Neural cell (in vitro differentiated cells): ENCODE results near the gene KLF17. TPM values are rescaled to one million over a fixed set of nuclear protein-coding genes. Genes with fewer than 3 reads are reported as not detected.

Experiments used
- H2AFZ ChIP-seq: fragments of 200-600, 300-800 bp; sonication (generic), shearing (Covaris generic); 2 replicates; pipeline ENCODE4 v1.6.0; 2014; ENCODE audit warnings: low read depth, mild to moderate bottlenecking, antibody characterized with exemption, low read length, moderate library complexity
- H3F3A ChIP-seq: fragments of 200-600 bp; shearing (Covaris generic); 2 replicates; pipeline ENCODE4 v1.6.1; 2016; ENCODE audit warnings: mild to moderate bottlenecking, moderate library complexity, mixed read lengths, antibody characterized with exemption, low read length; ENCODE audit not compliant: insufficient read depth, poor library complexity, severe bottlenecking
- H3K27ac ChIP-seq: fragments of 200-600, 300-800 bp; sonication (generic), shearing (Covaris generic); 2 replicates; pipeline ENCODE4 v1.5.1; 2014; ENCODE audit warnings: mild to moderate bottlenecking, low read length, moderate library complexity
- H3K27me3 ChIP-seq: fragments of 300-800, 200-600 bp; sonication (generic), shearing (Covaris generic); 2 replicates; pipeline ENCODE4 v1.6.0; 2014; ENCODE audit warnings: mild to moderate bottlenecking, low read depth, low read length, moderate library complexity; ENCODE audit not compliant: insufficient read depth
- H3K36me3 ChIP-seq: fragments of 300-800, 200-600 bp; sonication (generic), shearing (Covaris generic); 2 replicates; pipeline ENCODE4 v1.5.1; 2014; ENCODE audit warnings: mild to moderate bottlenecking, antibody characterized with exemption, low read length, moderate library complexity; ENCODE audit not compliant: insufficient read depth
- H3K4me2 ChIP-seq: fragments of 300-800, 200-600 bp; sonication (generic), shearing (Covaris generic); 2 replicates; pipeline ENCODE4 v1.6.0; 2014; ENCODE audit warnings: mild to moderate bottlenecking, low read length
- H3K4me3 ChIP-seq: fragments of 300-800, 200-600 bp; sonication (generic), shearing (Covaris generic); 2 replicates; pipeline ENCODE4 v1.5.1; 2014; ENCODE audit warnings: mild to moderate bottlenecking, low read length, moderate library complexity
- H3K79me2 ChIP-seq: fragments of 200-600 bp; shearing (Covaris generic); replicated peaks from 2 replicates; pipeline ENCODE4 v1.6.0; 2014; ENCODE audit warnings: mild to moderate bottlenecking, low read length, moderate library complexity; ENCODE audit not compliant: insufficient read depth
- H3K9ac ChIP-seq: fragments of 300-800, 200-600 bp; sonication (generic), shearing (Covaris generic); 2 replicates; pipeline ENCODE4 v1.6.1; 2016; ENCODE audit warnings: mild to moderate bottlenecking, low read length, mixed read lengths
- H3K9me2 ChIP-seq: fragments of 200-600 bp; shearing (Covaris generic); 2 replicates; pipeline ENCODE4 v1.6.1; 2016; ENCODE audit warnings: mild to moderate bottlenecking, low read length, mixed read lengths; ENCODE audit not compliant: insufficient read depth
- H3K9me3 ChIP-seq: fragments of 200-600, 300-800 bp; sonication (generic), shearing (Covaris generic); 2 replicates; pipeline ENCODE4 v1.6.1; 2016; ENCODE audit warnings: mild to moderate bottlenecking, mixed run types, low read length, moderate library complexity, mixed read lengths
- H4K20me1 ChIP-seq: fragments of 200-600 bp; shearing (Covaris generic); 2 replicates; pipeline ENCODE4 v1.6.1; 2016; ENCODE audit warnings: mild to moderate bottlenecking, mixed run types; ENCODE audit not compliant: insufficient read depth
- EP300 ChIP-seq: fragments of 450-650 bp; conservative IDR thresholded peaks from 2 replicates; pipeline ENCODE4 v1.6.1; 2014; ENCODE audit warnings: antibody characterized with exemption, mild to moderate bottlenecking, moderate library complexity; ENCODE audit not compliant: poor library complexity, severe bottlenecking
- EZH2 ChIP-seq: fragments of 200-600, 300-800 bp; shearing (Covaris generic), sonication (generic); IDR thresholded peaks from 2 replicates; pipeline ENCODE4 v1.6.1; 2014; ENCODE audit warnings: antibody characterized with exemption, low read length, borderline replicate concordance, mild to moderate bottlenecking; ENCODE audit not compliant: insufficient read depth, poor library complexity, severe bottlenecking
- MXI1 ChIP-seq: fragments of 450-650 bp; conservative IDR thresholded peaks from 2 replicates; pipeline ENCODE4 v1.6.1; 2014; ENCODE audit warnings: antibody characterized with exemption, mild to moderate bottlenecking; ENCODE audit not compliant: poor library complexity, severe bottlenecking
- POLR2AphosphoS5 ChIP-seq: IDR thresholded peaks from 2 replicates; pipeline ENCODE4 v1.6.1; 2012
- RAD21 ChIP-seq: fragments of 450-650 bp; conservative IDR thresholded peaks from 2 replicates; pipeline ENCODE4 v1.6.1; 2014; ENCODE audit warnings: antibody characterized with exemption, mild to moderate bottlenecking, moderate library complexity
- SMC3 ChIP-seq: fragments of 450-650 bp; conservative IDR thresholded peaks from 2 replicates; pipeline ENCODE4 v1.6.1; 2014; ENCODE audit warnings: antibody characterized with exemption, mild to moderate bottlenecking, moderate library complexity; ENCODE audit not compliant: poor library complexity
- TAF1 ChIP-seq: IDR thresholded peaks from 2 replicates; pipeline ENCODE4 v1.6.1; 2012; ENCODE audit warnings: low read depth
- polyA plus RNA-seq: library from polyadenylated mRNA; depleted of rRNA; stranded (reverse); fragments of >200 nt; gene quantifications from 2 replicates; pipeline ENCODE4 v1.2.3, GENCODE V29; 2014
- TF ChIP-seq, protein P1 (sequence below): fragments of 450-650 bp; IDR thresholded peaks from 2 replicates; pipeline ENCODE4 v1.5.1; 2014; ENCODE audit warnings: antibody characterized with exemption, mild to moderate bottlenecking, moderate library complexity; ENCODE audit not compliant: poor library complexity, severe bottlenecking
- TF ChIP-seq, protein P2 (sequence below): IDR thresholded peaks from 2 replicates; pipeline ENCODE4 v1.6.1; 2012; ENCODE audit warnings: borderline replicate concordance

The KLF17 gene
- polyA plus RNA-seq, 1 donor from 2014 or later: not detected

DNA sequence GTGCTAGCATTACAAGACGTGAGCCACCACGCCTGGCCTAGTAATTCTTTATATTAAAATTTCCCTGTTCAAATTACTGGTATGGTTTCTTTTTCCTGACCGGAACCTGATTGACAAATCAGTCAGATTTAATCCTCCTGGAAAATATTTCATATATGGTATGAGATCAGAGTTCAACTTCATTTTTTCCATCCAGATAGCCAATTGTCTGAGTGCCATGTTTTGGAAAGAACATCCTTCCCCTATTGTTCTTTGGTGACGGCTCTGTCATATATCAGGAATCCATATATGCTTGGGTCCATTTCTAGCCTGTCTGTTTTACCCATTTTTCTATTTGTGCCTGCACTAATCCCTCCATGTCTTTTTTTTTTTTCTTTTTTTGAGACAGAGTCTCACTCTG, 39.1 kb upstream of the KLF17 start:
- no peaks in the 10 kb centered on the region for H3K36me3 ChIP-seq
- H3K9me2 ChIP-seq: no peaks in the 10 kb centered on the region
- H3K27ac ChIP-seq: no peak overlapping the region
- H3K4me3 ChIP-seq: no peak overlapping the region
- H3F3A ChIP-seq: no peaks in the 10 kb centered on the region
- no peak overlapping the region for H2AFZ ChIP-seq
- no peak overlapping the region for H3K9ac ChIP-seq
- TF ChIP-seq, protein P1, sequence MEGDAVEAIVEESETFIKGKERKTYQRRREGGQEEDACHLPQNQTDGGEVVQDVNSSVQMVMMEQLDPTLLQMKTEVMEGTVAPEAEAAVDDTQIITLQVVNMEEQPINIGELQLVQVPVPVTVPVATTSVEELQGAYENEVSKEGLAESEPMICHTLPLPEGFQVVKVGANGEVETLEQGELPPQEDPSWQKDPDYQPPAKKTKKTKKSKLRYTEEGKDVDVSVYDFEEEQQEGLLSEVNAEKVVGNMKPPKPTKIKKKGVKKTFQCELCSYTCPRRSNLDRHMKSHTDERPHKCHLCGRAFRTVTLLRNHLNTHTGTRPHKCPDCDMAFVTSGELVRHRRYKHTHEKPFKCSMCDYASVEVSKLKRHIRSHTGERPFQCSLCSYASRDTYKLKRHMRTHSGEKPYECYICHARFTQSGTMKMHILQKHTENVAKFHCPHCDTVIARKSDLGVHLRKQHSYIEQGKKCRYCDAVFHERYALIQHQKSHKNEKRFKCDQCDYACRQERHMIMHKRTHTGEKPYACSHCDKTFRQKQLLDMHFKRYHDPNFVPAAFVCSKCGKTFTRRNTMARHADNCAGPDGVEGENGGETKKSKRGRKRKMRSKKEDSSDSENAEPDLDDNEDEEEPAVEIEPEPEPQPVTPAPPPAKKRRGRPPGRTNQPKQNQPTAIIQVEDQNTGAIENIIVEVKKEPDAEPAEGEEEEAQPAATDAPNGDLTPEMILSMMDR: no peak
- TF ChIP-seq EP300 (no peak), MXI1 (no peak), TAF1 (no peak), EZH2 (no peak), SMC3 (no peak), RAD21 (no peak), POLR2AphosphoS5 (no peak)
- TF ChIP-seq, protein P2, sequence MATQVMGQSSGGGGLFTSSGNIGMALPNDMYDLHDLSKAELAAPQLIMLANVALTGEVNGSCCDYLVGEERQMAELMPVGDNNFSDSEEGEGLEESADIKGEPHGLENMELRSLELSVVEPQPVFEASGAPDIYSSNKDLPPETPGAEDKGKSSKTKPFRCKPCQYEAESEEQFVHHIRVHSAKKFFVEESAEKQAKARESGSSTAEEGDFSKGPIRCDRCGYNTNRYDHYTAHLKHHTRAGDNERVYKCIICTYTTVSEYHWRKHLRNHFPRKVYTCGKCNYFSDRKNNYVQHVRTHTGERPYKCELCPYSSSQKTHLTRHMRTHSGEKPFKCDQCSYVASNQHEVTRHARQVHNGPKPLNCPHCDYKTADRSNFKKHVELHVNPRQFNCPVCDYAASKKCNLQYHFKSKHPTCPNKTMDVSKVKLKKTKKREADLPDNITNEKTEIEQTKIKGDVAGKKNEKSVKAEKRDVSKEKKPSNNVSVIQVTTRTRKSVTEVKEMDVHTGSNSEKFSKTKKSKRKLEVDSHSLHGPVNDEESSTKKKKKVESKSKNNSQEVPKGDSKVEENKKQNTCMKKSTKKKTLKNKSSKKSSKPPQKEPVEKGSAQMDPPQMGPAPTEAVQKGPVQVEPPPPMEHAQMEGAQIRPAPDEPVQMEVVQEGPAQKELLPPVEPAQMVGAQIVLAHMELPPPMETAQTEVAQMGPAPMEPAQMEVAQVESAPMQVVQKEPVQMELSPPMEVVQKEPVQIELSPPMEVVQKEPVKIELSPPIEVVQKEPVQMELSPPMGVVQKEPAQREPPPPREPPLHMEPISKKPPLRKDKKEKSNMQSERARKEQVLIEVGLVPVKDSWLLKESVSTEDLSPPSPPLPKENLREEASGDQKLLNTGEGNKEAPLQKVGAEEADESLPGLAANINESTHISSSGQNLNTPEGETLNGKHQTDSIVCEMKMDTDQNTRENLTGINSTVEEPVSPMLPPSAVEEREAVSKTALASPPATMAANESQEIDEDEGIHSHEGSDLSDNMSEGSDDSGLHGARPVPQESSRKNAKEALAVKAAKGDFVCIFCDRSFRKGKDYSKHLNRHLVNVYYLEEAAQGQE: no peak
- no peaks in the 10 kb centered on the region for H3K27me3 ChIP-seq
- no peak overlapping the region for H3K4me2 ChIP-seq
- no peaks in the 10 kb centered on the region for H3K9me3 ChIP-seq
- no peaks in the 10 kb centered on the region for H4K20me1 ChIP-seq
- no peaks in the 10 kb centered on the region for H3K79me2 ChIP-seq

DNA sequence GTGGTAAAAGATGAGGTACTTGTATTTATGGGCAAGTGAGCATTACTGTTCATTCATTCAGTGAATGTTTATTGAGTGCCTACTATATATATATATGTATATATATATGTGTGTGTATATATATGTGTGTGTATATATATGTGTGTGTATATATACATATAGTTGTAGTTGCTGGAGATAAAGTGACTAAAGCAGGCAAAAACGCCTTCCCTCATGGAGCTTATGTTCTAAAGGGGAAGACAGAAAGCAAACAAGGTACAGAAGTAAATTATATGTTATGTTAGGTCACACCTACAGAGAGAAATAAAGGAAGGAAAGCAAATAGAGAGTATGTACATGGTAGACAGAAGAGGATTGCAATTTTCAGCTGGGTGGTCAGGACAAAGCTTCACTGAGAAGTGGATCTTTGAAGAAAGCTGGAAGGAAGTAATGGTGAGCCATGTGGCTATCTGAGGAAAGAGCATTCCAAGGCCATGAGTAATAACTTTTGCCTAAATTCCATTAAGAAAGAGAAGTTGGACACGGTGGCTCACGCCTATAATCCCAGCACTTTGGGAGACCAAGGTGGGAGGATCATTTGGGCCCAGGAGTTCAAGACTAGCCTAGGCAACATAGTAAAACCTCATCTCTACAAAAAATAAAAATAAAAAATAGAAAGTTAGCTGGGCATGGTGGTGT, 33.5 kb upstream of the KLF17 start:
- Histone ChIP-seq H3K9me2 (no peaks in the 10 kb centered on the region), H3K9ac (no peak overlapping the region), H3K27ac (no peak overlapping the region), H4K20me1 (no peaks in the 10 kb centered on the region), H3K4me2 (no peak overlapping the region), H3K79me2 (no peaks in the 10 kb centered on the region), H3K4me3 (no peak overlapping the region), H3K9me3 (no peaks in the 10 kb centered on the region), H3K27me3 (no peaks in the 10 kb centered on the region), H2AFZ (no peak overlapping the region), H3K36me3 (no peaks in the 10 kb centered on the region), H3F3A (no peaks in the 10 kb centered on the region)
- TF ChIP-seq, protein P2: no peak
- TF ChIP-seq POLR2AphosphoS5 (no peak), RAD21 (no peak), EP300 (no peak), MXI1 (no peak), TAF1 (no peak), EZH2 (no peak), SMC3 (no peak)
- TF ChIP-seq, protein P1: no peak
